ENCODE measurements around the gene GSTCD. TPM values are rescaled to one million over a fixed set of nuclear protein-coding genes. Genes with fewer than 3 reads are reported as not detected.

The GSTCD gene
- total and polyA plus RNA-seq, 2 experiments from 2014 or later: 2.8 to 21.9 TPM

DNA sequence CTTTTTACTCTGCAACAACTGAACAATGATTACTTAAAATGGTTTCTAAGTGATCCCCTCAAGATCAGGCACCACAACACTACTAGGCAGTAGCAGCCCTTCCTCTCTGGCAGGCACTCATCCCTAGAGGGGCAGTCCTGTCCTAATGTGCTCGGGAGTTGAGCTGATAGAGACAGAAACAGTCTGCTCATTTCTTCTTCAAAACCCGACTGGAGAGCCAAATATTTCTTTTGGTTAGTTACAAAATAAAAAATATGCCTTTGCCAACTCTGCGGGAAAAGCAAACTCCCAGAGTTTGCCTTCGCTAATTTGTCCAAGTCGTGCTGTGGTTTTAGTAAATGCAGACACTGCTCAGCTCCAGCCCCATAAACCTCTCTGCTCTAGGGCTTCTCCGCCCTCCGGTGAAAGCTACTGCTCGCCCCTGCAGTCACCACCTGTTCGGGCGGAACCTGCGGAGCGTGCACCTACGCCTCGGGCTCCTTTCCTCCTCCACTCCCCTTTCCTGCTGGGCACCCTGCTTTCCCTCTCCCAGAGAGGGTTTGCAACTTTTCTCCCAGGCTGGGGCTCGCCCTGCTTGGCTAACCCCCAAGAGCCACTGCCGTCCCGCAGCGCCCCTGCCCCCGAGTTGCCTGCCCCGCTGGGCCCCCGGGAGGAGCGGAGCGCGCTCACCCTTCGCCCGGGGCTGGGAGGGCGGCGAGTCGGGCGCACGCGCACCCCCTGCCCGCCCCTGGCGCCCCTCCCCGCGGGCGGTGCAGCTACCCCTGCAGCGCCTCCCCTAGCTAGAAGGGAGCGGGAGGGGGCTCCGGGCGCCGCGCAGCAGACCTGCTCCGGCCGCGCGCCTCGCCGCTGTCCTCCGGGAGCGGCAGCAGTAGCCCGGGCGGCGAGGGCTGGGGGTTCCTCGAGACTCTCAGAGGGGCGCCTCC, 186.3 kb downstream of the GSTCD start, which contains the start of gene NPNT:
Gene NPNT (plus strand): TSS at position 812 of the 923 bp plus-strand sequence. CDS start 182 bp downstream, outside the sequence.
- Histone ChIP-seq H3K4me2 (peak within 1 kb of the TSS; percentile 94), H3K79me2 (peaks cover 21% of the 10 kb centered on the region), H3K9me3 (ENCODE audit: low read depth) (no peaks in the 10 kb centered on the region), H2AFZ (peak within 1 kb of the TSS; percentile 73), H3K27ac (peak within 1 kb of the TSS; percentile 93), H3K4me1 (ENCODE audit: insufficient read depth) (peaks cover 21% of the 10 kb centered on the region), H3K4me3 (peak within 1 kb of the TSS; percentile 95), H3K27me3 (peaks cover 5% of the 10 kb centered on the region), H3K9me2 (replicated peaks; ENCODE audit: insufficient read depth) (no peaks in the 10 kb centered on the region), H4K20me1 (ENCODE audit: insufficient read depth, poor library complexity, severe bottlenecking) (no peaks in the 10 kb centered on the region), H3K36me3 (replicated peaks; ENCODE audit: insufficient read depth, low read depth) (no peaks in the 10 kb centered on the region)
- under 1% methylated on average over 40 of the region's 56 CpGs for WGBS (ENCODE audit: low lambda C conversion rate, missing lambda C conversion rate)
- DNase-seq (ENCODE audit: low spot score): peak; percentile 85
- TF ChIP-seq EZH2phosphoT487 (IDR thresholded peaks at IDR 0.05; ENCODE audit: low read depth, severe bottlenecking, unreplicated experiment): no peak
- TF ChIP-seq EZH2 (IDR thresholded peaks at IDR 0.05; ENCODE audit: borderline replicate concordance): no peak
- TF ChIP-seq, protein P1, sequence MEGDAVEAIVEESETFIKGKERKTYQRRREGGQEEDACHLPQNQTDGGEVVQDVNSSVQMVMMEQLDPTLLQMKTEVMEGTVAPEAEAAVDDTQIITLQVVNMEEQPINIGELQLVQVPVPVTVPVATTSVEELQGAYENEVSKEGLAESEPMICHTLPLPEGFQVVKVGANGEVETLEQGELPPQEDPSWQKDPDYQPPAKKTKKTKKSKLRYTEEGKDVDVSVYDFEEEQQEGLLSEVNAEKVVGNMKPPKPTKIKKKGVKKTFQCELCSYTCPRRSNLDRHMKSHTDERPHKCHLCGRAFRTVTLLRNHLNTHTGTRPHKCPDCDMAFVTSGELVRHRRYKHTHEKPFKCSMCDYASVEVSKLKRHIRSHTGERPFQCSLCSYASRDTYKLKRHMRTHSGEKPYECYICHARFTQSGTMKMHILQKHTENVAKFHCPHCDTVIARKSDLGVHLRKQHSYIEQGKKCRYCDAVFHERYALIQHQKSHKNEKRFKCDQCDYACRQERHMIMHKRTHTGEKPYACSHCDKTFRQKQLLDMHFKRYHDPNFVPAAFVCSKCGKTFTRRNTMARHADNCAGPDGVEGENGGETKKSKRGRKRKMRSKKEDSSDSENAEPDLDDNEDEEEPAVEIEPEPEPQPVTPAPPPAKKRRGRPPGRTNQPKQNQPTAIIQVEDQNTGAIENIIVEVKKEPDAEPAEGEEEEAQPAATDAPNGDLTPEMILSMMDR (IDR thresholded peaks at IDR 0.05; ENCODE audit: poor library complexity): no peak

DNA sequence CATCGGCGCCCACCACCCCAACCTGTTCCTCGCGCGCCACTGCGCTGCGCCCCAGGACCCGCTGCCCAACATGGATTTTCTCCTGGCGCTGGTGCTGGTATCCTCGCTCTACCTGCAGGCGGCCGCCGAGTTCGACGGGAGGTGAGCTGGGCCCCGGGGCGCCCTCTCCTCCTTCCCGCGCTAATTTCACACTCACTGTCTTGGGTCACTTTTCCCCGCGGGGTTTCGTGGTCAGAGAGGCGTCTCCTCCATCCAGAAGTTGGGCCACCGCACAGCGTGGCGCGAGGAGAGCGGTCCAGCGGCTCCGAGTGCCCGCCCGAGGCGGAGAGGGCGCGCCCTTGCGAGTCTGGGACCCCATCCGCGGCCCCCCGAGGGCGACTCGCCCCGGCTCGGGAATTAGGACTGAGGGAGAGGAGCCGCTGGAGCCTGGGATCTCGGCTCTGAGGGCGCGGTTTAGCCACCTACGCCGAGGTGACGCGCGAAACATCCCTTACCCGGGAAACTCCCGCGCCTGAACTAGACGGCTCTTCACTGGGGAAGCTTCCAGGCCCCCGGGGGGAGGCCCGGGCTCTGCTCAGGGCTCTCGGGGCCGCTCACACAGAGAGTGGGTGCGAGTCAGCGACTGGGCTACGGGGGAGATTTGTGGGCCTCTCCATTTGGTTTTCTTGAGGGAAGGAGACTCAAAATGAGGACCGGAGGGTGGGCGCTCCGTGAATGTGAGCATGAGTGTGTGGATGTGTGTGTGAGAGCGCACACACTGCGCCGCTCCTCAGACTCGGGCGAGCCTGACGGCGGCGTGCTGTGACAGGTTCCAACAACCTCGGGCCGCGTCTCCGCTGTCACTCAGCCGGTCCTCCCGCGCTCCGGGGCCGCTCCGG, 187.2 kb downstream of the GSTCD start:
- Histone ChIP-seq H3K9me2 (replicated peaks; ENCODE audit: insufficient read depth) (no peaks in the 10 kb centered on the region), H4K20me1 (ENCODE audit: insufficient read depth, poor library complexity, severe bottlenecking) (no peaks in the 10 kb centered on the region), H3K4me3 (peak overlapping the region; percentile 95), H3K9me3 (ENCODE audit: low read depth) (no peaks in the 10 kb centered on the region), H3K79me2 (peaks cover 30% of the 10 kb centered on the region), H3K4me2 (peak overlapping the region; percentile 94), H3K36me3 (replicated peaks; ENCODE audit: insufficient read depth, low read depth) (no peaks in the 10 kb centered on the region), H3K27ac (peak overlapping the region; percentile 93), H3K27me3 (peaks cover 5% of the 10 kb centered on the region), H3K4me1 (ENCODE audit: insufficient read depth) (peaks cover 21% of the 10 kb centered on the region), H2AFZ (peak overlapping the region; percentile 73)
- WGBS (ENCODE audit: low lambda C conversion rate, missing lambda C conversion rate): under 1% methylated on average over 83 of the region's 84 CpGs
- TF ChIP-seq EZH2phosphoT487 (IDR thresholded peaks at IDR 0.05; ENCODE audit: low read depth, severe bottlenecking, unreplicated experiment): no peak
- TF ChIP-seq, protein P1 (IDR thresholded peaks at IDR 0.05; ENCODE audit: poor library complexity): peak; percentile 21
- no peak for TF ChIP-seq EZH2 (IDR thresholded peaks at IDR 0.05; ENCODE audit: borderline replicate concordance)
- peak; percentile 68 for DNase-seq (ENCODE audit: low spot score)

DNA sequence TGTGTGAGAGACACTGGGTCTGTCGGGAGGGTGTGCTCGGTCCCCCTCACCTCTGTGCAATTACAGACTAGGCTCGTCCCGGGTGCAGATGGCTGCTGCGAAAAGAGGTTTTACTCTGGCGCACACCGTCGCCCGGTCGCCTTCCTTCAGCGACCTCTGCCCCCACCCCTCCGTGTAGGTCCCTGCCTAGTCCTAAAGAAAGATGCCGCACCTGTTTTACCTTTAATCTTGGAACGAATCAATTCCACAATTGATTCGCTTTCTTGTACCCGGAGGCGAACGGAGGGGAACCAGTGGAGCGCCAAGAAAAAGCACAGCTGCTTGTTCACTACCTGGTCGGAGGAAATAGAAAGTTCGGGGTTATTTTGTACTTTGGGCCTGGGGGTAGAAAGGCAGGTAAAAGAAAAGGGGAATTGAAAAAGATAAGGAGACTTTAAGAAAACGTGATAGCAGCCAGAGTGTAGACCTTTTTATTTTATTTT, 187.9 kb downstream of the GSTCD start:
- 3% methylated on average over 22 of the region's 22 CpGs for WGBS (ENCODE audit: low lambda C conversion rate, missing lambda C conversion rate)
- Histone ChIP-seq H3K27ac (peak overlapping the region; percentile 93), H3K9me2 (replicated peaks; ENCODE audit: insufficient read depth) (no peaks in the 10 kb centered on the region), H3K36me3 (replicated peaks; ENCODE audit: insufficient read depth, low read depth) (no peaks in the 10 kb centered on the region), H3K9me3 (ENCODE audit: low read depth) (no peaks in the 10 kb centered on the region), H3K79me2 (peaks cover 37% of the 10 kb centered on the region), H3K4me3 (peak overlapping the region; percentile 95), H3K4me1 (ENCODE audit: insufficient read depth) (peaks cover 21% of the 10 kb centered on the region), H3K27me3 (peaks cover 5% of the 10 kb centered on the region), H2AFZ (peak overlapping the region; percentile 73), H4K20me1 (ENCODE audit: insufficient read depth, poor library complexity, severe bottlenecking) (no peaks in the 10 kb centered on the region), H3K4me2 (peak overlapping the region; percentile 94)
- TF ChIP-seq EZH2phosphoT487 (IDR thresholded peaks at IDR 0.05; ENCODE audit: low read depth, severe bottlenecking, unreplicated experiment) (no peak), EZH2 (IDR thresholded peaks at IDR 0.05; ENCODE audit: borderline replicate concordance) (no peak)
- TF ChIP-seq, protein P1 (IDR thresholded peaks at IDR 0.05; ENCODE audit: poor library complexity): no peak
- DNase-seq (ENCODE audit: low spot score): no peak

Other genes starting within 250 kb of the GSTCD start
- gene PPA2, start 234.7 kb upstream of the GSTCD start, total RNA-seq: 102 and 119 TPM in 2 replicates
- 117 and 122 TPM in 2 replicates for gene PPA2, start 234.7 kb upstream of the GSTCD start, polyA plus RNA-seq
- 3.7 and 4.0 TPM in 2 replicates for gene ARHGEF38, start 156.2 kb upstream of the GSTCD start, total RNA-seq
- gene ARHGEF38, start 156.2 kb upstream of the GSTCD start, polyA plus RNA-seq: 1.6 and 2.0 TPM in 2 replicates
- 17.3 and 25.2 TPM in 2 replicates for gene INTS12, start 95 bp upstream of the GSTCD start, total RNA-seq
- gene INTS12, start 95 bp upstream of the GSTCD start, polyA plus RNA-seq: 20.8 and 25.6 TPM in 2 replicates
- gene NPNT, start 186.7 kb downstream of the GSTCD start, total RNA-seq: 198 and 228 TPM in 2 replicates
- gene NPNT, start 186.7 kb downstream of the GSTCD start, polyA plus RNA-seq: 231 and 233 TPM in 2 replicates

All from hepatocyte (in vitro differentiated cells).